Central memory CD4-positive, alpha-beta T cell (primary cell): Measurements from ENCODE around the gene XIST.
"Not testable (repeated sequence)": the region's sequence is repeated elsewhere in the genome, so short reads cannot be mapped to it uniquely, and the experiment has no call there.

ENCODE experiments used
- DNase-seq: peaks from one replicate; pipeline ENCODE4 v3.0.0; 2022

The XIST gene

DNA sequence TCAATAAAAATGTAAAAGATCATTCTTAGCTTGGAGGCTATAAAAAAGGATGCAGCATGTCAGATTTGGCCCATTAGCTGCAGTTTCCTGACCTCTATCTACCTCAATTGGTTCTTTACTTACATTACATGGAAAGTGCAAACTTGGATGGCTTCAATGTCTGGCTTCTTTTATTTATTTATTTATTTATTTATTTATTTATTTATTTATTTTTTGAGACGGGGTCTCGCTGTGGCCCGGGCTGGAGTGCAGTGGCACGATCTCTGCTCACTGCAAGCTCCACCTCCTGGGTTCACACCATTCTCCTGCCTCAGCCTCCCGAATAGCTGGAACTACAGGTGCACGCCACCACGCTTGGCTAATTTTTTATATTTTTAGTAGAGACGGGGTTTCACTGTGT lies 60.0 kb downstream of the XIST start:
- DNase-seq = not testable (repeated sequence)

DNA sequence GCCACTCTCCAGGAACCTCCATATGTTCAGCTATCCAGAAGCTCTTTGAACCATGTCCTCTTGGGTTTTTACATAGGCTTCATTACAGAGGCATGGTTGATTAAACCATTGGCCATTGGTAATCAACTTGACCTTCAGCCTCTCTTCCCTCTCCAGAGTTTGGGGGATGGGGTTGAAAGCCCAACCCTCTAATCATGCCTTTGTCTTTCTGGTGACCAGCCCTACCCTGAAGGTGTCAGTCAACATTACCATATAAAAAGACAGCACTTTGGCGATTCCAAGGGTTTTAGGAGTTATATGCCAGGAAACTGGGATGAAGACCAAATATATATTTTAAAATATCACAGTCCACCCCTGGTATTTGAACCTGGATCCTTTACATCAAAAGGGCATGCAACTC lies 67.0 kb downstream of the XIST start:
- no peak for DNase-seq
